Stimulated activated CD8-positive, alpha-beta memory T cell treated with anti-CD3 and anti-CD28 coated beads, Interleukin-4, amount 100 ng/mL, for 4 hours (primary cell): ENCODE data around the gene MAP4K4.

Experiments used
- DNase-seq, 2 donors: peaks; one replicate each; pipeline ENCODE4 v3.0.0-alpha.2; 2020; ENCODE audit warnings: low read depth in 2 of 2, low spot score in 1 of 2

The MAP4K4 gene

DNA sequence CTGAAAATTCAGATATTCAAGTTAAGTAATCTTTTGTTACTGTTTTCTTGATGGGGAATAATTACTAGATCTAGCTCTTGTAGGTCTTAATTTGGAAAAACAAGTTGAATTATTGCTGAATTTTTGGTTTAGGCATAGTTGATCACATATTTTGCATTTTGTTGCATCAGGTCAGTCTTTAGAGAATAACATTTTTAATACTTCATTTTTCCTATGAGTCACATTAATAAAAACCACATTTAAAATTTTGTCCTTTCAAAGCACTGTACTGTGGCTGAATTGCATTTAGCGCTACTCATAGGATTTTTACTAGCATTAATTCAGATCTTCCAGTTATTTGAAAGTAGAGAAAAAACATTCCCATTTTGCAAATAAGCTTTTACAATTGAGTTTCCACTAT, 23.2 kb downstream of the MAP4K4 start:
- DNase-seq: no peak

DNA sequence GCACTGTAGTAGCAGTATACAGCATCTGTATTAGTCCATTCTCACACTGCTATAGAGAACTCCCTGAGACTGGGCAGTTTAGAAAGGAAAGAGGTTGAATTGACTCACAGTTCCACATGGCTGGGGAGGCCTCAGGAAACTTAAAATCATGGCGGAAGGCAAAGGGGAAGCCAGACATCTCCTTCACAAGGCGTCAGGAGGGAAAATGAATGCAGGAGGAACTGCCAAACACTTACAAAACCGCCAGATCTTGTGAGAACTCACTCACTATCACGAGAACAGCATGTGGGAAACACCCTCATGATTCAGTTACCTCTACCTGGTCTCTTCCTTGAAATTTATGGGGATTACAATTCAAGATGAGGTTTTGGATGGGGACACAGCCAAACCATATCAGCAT, 25.4 kb downstream of the MAP4K4 start:
- no peak for DNase-seq

DNA sequence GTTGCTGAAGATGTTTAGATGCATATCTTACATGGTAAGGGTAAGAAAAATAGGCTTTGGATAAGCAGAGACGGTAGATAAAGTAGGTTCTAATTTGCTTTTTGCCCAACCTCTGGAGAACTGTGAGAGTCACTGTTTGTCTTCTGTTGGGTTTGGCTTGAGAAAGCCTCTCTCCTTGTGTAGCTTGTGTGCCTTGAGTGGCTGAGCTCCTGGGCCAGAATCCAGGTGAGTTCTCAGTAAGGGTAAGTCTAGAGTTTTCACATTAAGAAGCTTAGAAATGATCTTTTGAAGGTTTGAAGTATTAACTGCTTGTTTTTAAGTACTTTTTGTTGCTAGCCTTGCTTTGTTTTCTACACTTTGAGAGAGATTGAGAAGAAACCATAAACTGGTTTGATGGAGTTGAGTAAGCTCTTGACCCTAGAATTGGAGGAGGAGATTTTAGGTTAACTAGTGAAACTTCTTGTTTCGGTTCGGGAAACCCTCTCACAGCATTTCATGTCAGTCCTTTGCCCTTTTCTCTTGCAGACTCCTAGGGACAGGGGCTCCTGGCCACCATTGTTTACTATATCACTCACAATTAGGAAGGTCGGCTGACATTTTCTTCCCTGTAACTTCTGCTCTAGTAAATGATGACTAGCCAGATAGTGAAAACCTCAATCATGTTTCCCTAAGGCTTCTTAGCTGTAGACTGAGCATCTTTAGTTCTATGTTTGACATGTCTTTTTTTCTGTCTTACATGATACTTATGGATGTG, 26.0 kb downstream of the MAP4K4 start:
- no peak for DNase-seq

DNA sequence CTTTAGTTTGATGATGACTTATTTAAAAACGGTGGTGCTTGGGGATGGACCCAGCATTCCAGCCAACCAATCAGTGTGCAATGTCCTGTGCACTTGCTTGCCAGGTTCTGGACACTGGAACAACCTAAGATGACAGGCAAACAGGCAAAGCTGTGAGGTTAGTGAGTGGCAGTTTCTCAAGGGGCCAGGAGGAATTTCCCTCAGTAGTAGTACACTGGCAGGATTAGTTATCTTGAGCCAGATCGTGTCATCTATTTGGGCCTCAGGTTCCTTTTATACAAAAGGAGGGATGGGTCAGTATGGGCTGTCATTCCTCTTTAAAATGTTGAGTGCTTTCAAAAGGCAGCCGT, 26.6 kb downstream of the MAP4K4 start:
- DNase-seq: no peak

DNA sequence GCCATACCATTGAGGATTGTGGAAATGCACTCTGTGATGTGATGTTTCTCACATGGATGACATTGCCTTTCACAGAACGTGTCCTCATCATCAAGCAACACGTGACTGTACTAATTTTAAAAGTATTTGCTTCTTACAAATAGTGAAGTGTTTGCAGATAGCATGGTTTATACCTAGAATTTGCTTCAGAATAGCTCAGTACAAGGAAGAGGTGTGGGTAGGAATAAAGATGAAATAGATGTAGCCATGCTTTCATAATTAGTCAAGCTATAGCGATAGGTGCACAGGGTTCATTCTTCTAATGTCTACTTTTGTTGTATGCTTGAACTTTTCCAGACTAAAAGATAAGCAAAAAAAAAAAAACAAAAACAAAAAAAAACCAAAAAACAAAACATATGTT, 27.5 kb downstream of the MAP4K4 start:
- no peak for DNase-seq

DNA sequence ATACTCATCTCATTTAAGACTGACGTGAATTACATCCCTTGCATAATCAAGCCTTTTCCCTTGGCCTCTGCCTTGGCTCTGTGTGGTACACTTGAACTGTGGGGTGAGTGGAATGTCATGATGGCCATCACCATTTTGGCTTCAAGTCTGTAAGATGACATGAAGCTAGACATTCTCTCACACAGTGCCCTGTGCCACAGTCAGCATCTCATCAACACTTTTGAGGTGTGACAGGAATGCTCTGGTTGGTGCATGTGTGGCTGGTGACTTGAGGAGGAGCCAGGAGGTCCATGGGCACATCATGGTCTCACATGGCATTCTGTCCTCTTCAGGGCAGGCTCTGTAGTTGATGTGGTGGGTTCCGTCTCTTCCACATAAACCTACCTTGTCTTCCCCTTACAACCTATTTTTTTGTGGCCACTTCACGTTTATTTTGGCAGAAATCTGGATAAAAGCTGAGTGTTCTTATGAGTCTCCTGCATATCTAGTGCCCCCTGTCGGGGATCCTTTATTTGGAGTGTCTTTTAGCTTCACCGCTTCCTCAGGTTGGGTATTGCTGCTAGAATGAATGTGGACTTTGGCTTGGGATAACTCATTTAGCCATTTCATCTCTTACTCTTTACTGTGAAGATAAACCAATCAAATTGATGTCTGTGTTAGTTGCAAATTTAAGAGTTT, 28.1 kb downstream of the MAP4K4 start:
- no peak for DNase-seq

DNA sequence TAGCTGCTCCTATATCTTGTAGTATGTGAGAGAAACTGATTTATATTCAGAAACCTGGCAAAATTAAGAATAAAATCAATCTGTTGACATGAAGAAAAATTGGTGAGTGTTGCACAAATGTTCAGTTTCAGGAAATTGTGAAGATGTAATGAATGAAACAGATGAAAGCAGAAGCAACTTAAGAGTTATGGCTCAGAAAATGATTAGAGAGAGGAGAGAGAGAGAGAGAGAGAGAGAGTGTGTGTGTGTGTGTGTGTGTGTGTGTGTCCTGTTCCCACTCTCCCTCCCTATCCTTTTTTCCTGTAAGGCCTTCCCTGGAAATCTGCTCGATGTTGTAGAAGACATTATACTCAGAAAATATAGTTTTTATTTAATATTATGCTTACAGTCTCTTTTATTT, 31.4 kb downstream of the MAP4K4 start:
- DNase-seq: no peak

DNA sequence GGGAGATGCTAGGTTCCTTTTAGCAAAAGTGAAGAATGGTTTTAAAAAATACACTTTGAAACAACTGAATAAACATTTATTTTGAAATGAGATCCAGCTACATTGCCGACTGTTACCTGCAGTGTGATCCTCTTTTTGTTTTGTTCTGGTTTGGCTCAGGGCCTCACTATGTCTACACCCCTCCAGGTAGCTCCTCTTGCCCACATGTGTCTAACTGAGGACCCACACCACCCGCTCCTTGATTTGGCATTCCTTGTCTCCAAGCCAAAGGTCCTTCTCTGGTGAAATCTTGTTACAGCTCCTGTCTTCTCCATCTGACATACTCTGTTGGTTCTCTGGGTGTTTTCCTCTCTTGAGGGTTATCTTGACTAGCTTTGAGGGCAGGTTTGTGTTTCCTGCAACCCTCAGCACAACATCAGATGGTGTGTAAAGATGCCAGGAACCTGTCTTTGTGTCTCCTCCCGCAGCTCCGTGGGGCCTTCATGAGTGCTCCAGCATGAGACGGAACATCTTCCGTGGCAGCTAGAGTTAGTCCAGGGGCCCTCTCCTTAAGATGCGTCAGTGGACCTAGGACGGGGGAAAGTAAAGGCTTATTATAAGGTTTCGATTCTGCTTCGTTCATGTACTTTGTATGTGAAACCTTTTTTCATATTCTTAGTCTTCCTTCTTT, 32.1 kb downstream of the MAP4K4 start:
- DNase-seq: no peak

DNA sequence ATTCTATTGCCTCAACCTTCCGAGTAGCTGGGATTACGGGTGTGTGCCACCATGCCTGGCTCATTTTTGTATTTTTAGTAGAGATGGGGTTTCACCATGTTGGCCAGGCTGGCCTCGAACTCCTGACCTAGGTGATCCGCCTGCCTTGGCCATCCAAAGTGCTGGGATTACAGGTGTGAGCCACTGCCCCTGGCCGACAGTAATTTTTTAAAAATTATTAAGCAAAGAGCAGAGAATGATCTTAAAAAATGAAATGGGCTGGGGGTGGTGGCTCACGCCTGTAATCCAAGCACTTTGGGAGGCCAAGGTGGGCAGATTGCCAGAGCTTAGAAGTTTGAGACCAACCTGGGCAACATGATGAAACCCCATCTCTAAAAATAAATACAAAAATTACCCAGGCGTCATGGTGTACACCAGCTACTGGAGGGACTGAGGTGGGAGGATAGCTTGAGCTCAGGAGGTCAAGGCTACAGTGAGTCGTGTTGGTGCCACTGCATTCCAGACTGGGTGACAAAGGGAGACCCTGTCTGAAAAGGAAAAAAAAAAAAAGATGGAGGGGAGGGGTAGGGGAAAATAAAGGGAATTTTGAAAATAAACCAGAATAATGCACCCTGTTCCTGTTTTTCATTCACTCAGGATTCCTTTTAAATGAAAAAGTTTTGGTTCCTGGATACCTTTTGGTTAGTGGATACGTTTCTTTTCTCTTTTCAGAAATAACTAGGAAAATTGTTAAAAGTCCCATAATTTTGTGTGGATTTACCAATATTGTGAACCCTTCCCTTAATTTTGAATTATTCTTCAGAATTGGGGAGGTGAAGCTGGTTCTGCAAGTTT, 33.9 kb downstream of the MAP4K4 start:
- no peak for DNase-seq

DNA sequence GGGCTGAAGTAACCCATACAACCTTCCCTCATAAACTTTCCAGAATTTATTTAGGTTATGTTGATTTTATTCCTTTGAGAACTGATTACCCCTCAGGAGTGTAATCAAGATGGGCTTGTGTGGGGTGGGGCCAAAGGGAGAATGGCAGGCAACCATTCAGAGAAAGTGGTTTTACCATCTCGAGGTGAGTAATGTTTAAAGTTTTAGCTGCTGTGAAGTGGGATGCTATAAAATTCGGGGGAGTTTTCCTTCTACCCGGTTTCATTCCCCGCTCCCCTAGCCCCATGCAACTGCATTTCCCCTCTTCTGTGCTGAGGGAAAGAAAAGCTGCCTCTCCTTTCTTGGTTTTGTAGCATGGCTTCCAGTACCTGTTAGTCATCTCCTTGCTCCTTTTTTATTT, 34.7 kb downstream of the MAP4K4 start:
- no peak for DNase-seq

DNA sequence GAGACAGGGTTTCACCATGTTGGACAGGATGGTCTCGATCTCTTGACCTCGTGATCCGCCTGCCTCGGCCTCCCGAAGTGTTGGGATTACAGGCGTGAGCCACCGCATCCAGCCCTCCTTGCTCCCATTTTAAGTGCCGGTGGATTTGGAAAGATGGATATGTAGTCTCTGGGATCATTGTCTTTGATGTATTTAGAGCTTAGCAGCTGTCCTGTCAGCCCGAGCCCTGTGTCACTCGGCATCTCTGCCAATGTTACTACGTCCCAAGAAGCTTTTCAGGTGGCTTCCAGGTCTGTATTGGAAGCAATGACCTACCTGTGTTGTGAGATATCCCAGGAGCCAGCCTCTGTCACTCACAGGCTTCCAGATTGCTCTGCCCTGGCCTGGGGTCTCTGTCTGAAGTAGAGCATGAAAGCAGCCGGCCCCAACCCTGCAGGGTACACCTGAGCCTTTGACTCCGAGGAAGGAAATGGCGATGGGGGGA, 35.3 kb downstream of the MAP4K4 start:
- no peak for DNase-seq

DNA sequence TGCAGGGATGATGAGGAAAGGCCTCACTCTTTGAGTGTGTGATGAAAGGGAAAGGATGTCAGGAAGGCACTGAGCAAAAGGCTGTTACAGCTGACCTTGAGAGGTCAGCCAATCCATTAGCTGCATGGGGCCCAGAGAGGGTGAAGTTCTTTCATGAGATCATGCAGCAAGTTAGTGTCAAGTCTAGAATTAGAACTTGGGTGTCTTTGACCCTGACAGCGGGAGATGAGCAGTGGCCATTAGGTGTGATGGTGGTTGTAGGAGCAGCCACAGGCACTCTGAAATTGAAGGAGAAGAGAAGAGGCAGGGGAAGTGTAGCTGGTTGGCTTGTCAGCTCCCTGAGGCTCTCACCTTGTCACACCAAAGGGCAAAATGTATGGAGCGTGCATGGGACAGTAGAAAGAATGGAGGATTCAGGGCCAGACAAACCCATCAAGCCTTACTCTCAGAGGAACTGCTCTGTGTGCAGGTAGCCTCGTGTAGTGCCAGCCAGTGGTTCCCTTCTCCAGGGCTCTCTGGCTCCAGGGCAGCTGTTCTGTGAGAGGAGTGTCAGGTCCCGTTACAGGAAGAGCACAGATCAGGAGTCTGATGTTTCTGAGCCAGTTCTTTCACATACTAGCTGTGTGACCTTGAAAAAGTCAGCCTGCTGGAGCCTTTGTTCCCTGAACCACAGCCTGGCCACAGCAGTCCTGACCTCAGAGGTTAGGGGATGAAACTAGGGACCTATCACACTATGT, 35.9 kb downstream of the MAP4K4 start:
- DNase-seq: no peak

DNA sequence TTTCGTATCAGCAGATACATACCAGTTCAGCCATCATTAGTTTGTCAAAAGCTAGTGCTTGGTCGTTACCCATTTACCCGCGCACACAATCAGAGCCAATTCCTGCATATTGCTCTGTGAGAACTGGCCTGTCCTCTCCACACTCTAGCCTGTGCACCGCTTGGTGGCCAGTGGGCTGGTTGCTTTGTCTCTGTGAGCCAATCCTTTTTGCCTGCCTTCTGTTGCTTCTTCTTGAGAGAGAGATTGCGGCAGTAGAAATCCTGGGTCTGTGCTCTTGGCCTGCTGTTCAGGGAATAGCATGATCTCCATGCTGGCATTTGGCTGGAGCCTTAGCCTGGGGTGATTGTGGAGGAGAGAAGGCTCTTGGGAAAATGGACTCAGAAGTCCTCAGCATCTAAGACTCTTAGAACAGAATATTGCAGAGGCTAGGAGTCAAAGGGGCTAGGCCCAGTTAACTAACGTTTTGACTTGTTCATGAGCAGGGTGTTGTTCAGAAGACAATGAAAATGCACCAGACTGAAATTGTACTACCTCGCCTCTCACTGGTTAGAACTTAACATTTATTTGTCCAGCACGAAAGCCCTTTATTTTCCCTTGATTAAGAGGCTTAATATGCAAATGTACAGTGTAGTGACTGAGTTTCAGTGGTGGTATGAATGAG, 37.1 kb downstream of the MAP4K4 start:
- DNase-seq: no peak

DNA sequence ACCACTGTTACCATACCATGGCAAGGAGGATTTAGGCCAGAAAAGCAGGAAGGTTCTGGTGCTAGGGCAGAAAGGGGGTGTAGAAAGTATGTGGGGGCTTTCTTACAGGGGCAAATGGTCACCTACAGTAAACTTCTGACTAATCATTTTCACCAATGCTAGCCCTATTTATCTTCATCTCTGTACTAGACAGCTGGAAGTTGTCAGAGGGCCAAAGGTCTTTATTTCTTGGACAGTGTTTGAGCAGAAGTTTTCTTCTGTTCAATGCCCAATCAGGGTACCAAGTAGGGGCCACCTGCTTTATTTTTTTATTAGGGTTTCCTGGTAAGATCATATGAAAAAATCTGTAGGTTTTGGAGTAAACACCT, 37.6 kb downstream of the MAP4K4 start:
- DNase-seq: no peak

DNA sequence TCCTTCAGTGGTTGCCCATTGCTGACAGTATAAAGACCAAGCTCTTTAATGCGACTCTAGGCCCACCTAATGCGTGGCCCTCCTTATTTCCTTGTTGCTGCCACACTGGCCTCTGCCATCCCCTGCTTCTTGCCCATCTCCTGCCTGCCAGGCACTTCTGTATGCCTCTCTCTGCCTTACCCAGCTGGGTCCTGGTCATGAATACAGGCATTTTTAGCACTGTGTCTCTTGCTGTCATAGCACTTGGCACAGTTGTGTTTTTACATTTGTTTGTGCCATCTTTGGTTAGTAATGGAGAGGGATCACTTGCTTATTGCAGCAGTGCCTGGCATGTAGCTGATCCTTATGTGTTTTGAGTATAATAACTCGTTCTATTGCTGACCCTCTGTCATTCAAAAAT, 38.7 kb downstream of the MAP4K4 start:
- DNase-seq: no peak

DNA sequence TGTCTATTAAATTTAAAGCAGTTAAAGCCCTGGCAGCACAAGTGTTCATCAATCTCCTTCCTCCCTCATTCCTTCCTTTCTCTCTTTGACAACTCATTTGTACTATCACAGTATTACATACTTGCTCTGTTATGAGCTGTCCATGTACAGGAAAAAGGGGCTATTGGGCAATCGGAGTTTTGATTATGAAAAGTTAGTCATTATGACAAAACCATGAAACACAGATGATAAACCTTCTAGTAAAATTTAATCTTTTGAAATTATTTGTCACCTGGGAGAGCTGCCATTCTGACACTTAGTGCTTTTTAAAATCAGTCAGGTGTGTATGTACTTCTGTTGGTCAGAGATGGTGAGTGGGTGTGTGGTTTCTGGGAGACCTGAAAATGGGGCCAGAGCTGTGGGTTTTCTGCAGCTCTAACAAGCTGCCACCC, 39.4 kb downstream of the MAP4K4 start:
- DNase-seq: no peak

DNA sequence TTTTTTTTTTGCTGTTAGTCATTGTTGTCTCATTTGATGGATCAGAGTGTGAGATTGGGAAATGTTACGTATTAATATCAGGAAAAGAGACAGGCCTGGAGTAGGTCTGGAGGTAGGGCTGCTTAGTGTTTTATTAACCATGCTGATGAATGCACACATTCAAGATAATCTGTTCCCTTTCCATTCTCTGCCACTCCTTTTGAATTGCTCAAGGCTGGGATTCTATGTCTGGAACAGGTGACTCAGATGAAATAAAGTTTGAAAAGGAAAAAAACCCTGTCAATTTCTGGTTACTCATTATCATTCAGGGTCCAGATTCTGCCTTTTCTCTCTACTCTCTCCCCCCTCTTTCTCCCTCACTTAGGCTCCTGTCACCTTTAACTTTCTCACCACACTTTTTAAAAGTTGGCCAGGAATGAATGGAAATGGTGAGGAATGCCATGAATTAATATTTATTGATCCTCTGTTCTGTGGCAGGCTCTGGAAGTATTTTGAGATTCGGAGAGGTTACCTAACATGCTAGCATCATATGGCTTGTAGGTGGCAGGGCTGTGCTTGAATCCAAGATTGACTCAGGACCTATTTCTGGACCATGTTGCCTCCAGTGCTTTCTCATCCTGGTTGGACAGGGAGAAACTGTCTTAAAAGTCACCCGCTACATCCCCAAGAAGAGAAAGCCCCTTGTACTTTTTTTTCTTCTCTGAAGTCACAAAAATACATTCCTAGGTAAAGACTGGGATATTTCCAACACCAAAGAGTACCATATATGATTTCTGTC, 40.2 kb downstream of the MAP4K4 start:
- DNase-seq: no peak

DNA sequence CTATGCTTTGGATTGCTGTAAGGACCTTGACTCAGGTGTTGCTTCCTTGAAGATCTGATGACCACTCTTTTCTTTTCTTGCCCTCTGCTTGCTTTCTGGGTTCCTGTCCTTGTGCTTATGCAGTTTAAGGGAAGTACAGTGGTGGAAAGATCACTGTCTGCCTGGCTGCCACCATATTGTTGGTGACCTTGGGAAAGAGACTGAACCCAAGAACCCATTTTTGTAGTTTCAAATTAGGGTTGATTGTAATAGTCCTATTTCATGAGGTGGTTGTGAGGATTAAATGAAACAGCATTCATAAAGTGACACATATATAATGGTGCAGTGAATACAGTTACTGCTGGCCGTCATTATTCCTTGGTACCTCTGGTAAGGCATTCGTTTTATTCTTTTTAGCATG, 41.1 kb downstream of the MAP4K4 start:
- no peak for DNase-seq

DNA sequence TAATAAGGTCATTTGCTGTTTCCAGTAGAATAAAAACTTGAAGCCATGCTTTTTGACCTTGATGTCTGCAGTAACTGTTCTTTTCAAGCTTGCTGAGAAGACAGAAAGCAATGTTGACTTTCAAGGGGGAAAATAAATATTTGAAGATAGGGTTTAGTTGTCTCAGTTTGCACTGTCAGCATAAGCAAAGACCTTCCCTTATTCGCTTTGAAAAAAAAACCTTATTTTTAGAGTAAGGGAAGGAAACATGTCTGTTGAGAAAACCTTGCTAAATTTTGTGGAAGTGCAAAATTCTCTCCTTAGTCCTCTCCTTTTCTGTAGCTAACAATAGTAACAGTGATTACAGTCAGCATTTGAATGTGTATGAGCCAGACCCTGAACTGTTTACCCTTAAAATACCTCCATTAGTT, 43.1 kb downstream of the MAP4K4 start:
- no peak for DNase-seq
